Measurements from ENCODE around the gene MED12L. TPM values are rescaled to one million over a fixed set of nuclear protein-coding genes. Genes with fewer than 3 reads are reported as not detected.

MED12L gene
- total and polyA plus RNA-seq, 9 of the 15 experiments (the other 6 are each of a cell fraction or from before 2014, with no cell fraction given), result not detected

DNA sequence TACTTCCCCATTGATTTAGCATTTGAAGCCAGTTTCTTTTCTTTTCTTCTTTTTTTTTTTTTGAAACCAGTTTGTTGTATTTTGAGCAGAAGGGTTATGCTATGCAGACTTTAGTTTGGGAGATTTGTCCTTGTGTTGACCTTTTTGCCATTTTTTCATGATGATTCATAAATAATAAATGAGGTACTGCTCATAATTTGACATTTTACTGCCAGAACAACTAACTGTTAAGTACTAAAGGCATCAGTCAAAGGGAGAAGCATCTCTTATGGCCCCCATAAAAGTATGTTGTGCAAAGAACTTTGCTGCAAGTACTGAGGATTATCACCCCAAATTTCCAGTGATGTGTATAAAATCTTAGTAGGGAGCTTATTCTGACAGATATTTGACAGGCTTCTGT lies 232.8 kb downstream of the MED12L start (continued):
- TF ChIP-seq NCOA2 (IDR thresholded peaks at IDR 0.05; ENCODE audit: partially characterized antibody in 2 of 2), result no peak
- TF ChIP-seq, protein P1, sequence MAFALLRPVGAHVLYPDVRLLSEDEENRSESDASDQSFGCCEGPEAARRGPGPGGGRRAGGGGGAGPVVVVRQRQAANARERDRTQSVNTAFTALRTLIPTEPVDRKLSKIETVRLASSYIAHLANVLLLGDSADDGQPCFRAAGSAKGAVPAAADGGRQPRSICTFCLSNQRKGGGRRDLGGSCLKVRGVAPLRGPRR (CRISPR knock-in tag; IDR thresholded peaks at IDR 0.05), result no peak
- no peak for TF ChIP-seq DDX20 (tag; IDR thresholded peaks at IDR 0.05; ENCODE audit: low read depth)
- TF ChIP-seq PTTG1 (tag; IDR thresholded peaks at IDR 0.05; ENCODE audit: low read depth), result no peak
- no peak for TF ChIP-seq CBX8 (IDR thresholded peaks at IDR 0.05; ENCODE audit: borderline replicate concordance, extremely low read depth, low read depth, low read length, poor library complexity, severe bottlenecking)
- TF ChIP-seq MYNN (IDR thresholded peaks at IDR 0.05), result no peak
- no peak for TF ChIP-seq MYNN (CRISPR knock-in tag; IDR thresholded peaks at IDR 0.05)
- no peak for TF ChIP-seq EP300 (IDR thresholded peaks at IDR 0.05; ENCODE audit: low read length)
- TF ChIP-seq CSDE1 (IDR thresholded peaks at IDR 0.05), result no peak

DNA sequence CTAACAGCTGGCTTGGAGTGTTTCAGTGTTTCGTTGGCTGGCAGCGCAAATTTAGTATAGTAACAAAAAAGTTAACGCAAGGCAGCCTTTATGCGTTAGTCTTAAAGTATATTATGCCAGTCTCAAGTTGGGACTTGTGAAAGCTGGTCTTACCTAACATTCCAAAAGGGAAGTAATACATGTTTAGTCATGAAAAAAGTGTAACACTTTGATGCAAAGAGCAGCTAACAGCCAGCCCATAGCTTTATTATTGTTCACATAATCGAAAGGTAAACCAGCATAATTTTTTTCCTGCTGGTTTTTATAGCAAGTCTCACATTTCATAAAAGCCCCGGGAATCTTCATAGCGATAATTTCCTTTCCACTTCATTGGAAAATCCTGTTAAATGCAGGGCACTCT lies 233.5 kb downstream of the MED12L start:
- no peak for TF ChIP-seq MEF2D (tag; conservative IDR thresholded peaks at IDR 0.05; ENCODE audit: low read depth)
- no peak for TF ChIP-seq ZNF134 (CRISPR knock-in tag; conservative IDR thresholded peaks at IDR 0.05)
- TF ChIP-seq CREM (IDR thresholded peaks at IDR 0.05; ENCODE audit: low read depth), result no peak
- TF ChIP-seq, protein P2, sequence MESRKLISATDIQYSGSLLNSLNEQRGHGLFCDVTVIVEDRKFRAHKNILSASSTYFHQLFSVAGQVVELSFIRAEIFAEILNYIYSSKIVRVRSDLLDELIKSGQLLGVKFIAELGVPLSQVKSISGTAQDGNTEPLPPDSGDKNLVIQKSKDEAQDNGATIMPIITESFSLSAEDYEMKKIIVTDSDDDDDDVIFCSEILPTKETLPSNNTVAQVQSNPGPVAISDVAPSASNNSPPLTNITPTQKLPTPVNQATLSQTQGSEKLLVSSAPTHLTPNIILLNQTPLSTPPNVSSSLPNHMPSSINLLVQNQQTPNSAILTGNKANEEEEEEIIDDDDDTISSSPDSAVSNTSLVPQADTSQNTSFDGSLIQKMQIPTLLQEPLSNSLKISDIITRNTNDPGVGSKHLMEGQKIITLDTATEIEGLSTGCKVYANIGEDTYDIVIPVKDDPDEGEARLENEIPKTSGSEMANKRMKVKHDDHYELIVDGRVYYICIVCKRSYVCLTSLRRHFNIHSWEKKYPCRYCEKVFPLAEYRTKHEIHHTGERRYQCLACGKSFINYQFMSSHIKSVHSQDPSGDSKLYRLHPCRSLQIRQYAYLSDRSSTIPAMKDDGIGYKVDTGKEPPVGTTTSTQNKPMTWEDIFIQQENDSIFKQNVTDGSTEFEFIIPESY (CRISPR knock-in tag; IDR thresholded peaks at IDR 0.05), result no peak
- TF ChIP-seq, protein P3, sequence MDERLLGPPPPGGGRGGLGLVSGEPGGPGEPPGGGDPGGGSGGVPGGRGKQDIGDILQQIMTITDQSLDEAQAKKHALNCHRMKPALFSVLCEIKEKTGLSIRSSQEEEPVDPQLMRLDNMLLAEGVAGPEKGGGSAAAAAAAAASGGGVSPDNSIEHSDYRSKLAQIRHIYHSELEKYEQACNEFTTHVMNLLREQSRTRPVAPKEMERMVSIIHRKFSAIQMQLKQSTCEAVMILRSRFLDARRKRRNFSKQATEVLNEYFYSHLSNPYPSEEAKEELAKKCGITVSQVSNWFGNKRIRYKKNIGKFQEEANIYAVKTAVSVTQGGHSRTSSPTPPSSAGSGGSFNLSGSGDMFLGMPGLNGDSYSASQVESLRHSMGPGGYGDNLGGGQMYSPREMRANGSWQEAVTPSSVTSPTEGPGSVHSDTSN (CRISPR knock-in tag; IDR thresholded peaks at IDR 0.05; ENCODE audit: low read depth), result no peak
- TF ChIP-seq, protein P3 (tag; conservative IDR thresholded peaks at IDR 0.05; ENCODE audit: low read depth), result no peak
- no peak for TF ChIP-seq SIN3B (IDR thresholded peaks at IDR 0.05; ENCODE audit: low read depth)
- no peak for TF ChIP-seq ZNF324 (CRISPR knock-in tag; IDR thresholded peaks at IDR 0.05)
- WGBS (ENCODE audit: insufficient coverage, low coverage, missing lambda C conversion rate), result 8% methylated on average over 7 of the region's 7 CpGs
- BruUV-seq (replicated peaks), result no TSS peak
- intact Hi-C loops (cut with micrococcal nuclease), result no loop called here
- Histone ChIP-seq H3K9me1 (ENCODE audit: control insufficient read depth, insufficient read depth, low read length) (no peaks in the 10 kb centered on the region), H3K4me3 (no peak overlapping the region), H4K20me1 (replicated peaks; ENCODE audit: control insufficient read depth, insufficient read depth, low read length) (no peaks in the 10 kb centered on the region), H3K36me3 (ENCODE audit: control insufficient read depth, insufficient read depth, low read length) (no peaks in the 10 kb centered on the region), H2AFZ (ENCODE audit: low read depth, low read length) (no peak overlapping the region), H3K9ac (ENCODE audit: insufficient read depth in 1 of 2, low read depth in 2 of 2, low read length in 2 of 2) (no peak overlapping the region), H3K9me3 (replicated peaks; ENCODE audit: control insufficient read depth, insufficient read depth, low read depth, low read length) (no peaks in the 10 kb centered on the region), H3K27me3 (ENCODE audit: control insufficient read depth in 2 of 2, insufficient read depth in 2 of 2, low read length in 2 of 2) (peaks cover 7 to 8% of the 10 kb centered on the region in 2 experiments; a peak in 3 of 5 replicates), H3K4me1 (replicated peaks in 1 of 2; ENCODE audit: control insufficient read depth in 2 of 2, insufficient read depth in 2 of 2, low read length in 2 of 2) (no peaks in the 10 kb centered on the region), H3K27ac (ENCODE audit: extremely low read depth, low read depth, low read length) (no peak overlapping the region), H3K4me2 (ENCODE audit: insufficient read depth, low read length) (no peak overlapping the region), H3K79me2 (ENCODE audit: control insufficient read depth, insufficient read depth, low read length) (no peaks in the 10 kb centered on the region)
- in situ Hi-C loops (cut with MboI), result no loop called here
- DNase-seq (ENCODE audit: extremely low read depth in 1 of 4, low spot score in 3 of 4), result no peak
- FAIRE-seq, result no peak
- ChIA-PET POLR2A (no interaction called here), CTCF (ENCODE audit: low intra/inter-chr PET ratio) (no interaction called here)
- no peak for ATAC-seq

Data from K562 (cell line).